HG02938 (cell line): ENCODE data around the gene MAF.

Source experiments
- ATAC-seq: cut with Tn5 transposase; IDR thresholded peaks from one replicate; pipeline ENCODE4 v1.9.1; 2021; ENCODE audit warnings: mild to moderate bottlenecking, moderate library complexity; ENCODE audit not compliant: unreplicated experiment

Gene MAF

DNA sequence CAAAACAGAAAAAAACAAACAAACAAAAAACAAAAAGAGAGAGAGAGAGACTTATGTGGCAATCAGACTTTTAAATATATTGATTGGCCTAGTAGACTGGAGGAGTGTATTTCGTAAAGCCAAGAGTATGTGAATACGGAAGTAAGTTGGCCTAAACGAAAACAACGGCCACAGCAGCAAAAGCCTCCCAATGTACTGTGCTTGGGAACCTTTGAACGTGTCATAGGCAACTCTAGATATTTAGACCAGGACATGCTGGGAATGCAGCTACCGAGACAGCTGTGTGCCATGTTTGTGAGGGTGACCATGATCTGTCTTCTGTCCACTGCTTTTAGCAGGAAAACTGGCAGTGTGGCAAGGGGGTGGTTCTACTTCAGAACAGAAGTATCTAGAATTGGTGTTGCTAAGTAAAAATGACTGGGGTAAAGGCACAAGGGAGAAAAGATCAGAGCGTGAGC, 7.4 kb downstream of the MAF start:
- ATAC-seq, result no peak

DNA sequence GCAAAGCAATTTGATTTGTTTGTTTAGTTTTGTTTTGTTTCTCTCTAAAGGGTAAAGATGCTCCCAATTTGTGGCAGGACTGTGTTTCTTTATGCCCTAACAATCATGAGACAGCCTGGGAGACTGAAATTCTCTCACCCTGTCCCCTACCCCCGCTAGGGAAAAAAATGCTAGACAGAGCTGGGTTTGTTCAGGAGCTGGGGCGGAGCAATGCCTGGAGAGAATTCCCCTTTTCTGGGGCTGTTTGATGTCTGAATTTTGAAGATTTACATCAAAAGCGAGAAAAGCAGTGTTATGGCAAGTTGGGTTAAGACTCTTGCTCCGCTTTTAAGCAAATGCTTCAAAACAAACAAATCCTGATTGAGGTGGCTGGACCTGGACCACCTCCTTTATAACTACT, 8.4 kb downstream of the MAF start:
- ATAC-seq, result no peak

DNA sequence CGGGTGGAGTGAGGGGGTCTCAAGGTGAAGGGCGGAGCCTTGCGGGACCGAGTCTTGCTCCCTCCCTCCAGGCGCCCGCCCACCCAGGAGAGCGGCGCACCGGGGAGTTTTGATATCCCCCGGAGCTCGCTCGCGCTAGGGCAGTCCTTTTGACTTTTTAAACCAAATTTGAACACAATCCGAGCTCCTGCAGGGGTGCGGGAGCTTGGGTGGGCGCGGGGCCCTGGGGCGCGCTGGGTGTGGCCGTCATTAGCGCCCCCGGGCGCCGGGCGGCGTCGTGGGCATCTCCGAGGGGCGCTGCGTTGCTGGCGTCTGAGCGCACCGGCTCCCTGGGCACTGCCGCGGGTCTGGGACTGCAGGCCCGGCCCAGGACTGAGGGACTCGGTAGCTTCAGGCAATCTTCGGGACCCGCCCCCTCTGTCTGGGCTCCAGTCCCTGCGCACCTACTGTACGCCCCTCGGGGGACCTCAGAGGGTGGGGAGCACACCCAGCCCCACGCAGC, 10.9 kb downstream of the MAF start:
- ATAC-seq, result no peak

- ATAC-seq, result no peak
Observed at GRCh38 chr16:79587897-79588296, 12.6 kb downstream of the MAF start.

GRCh38 chr16:79587296-79587695, 13.2 kb downstream of the MAF start:
- ATAC-seq, result no peak

GRCh38 chr16:79582789-79583188, 17.7 kb downstream of the MAF start:
- ATAC-seq, result no peak

GRCh38 chr16:79580453-79581191, 19.9 kb downstream of the MAF start:
- ATAC-seq, result no peak

DNA sequence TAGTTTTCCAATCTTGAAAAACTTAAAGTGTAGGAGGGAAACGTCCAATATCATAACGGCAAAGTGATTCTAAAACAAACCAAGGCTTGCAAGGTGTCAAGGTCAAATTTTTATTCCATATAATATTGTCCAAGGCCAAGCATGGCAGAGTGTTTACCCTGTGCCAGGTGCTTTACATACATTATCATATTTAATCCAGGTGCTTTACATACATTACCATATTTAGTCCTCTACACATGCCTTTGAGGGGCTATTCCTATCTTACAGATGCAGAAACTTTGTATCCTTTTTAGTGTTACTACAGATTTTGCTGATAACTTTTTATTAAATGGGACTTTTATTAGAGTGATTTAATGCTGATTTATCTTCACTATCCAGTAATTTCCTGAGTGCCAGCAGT, 23.9 kb downstream of the MAF start:
- ATAC-seq, result no peak

- ATAC-seq, result no peak
Observed at GRCh38 chr16:79573884-79574283, 26.7 kb downstream of the MAF start.

- ATAC-seq, result no peak
Observed at GRCh38 chr16:79573071-79573470, 27.5 kb downstream of the MAF start.

GRCh38 chr16:79571903-79572535, 28.5 kb downstream of the MAF start:
- no peak for ATAC-seq

DNA sequence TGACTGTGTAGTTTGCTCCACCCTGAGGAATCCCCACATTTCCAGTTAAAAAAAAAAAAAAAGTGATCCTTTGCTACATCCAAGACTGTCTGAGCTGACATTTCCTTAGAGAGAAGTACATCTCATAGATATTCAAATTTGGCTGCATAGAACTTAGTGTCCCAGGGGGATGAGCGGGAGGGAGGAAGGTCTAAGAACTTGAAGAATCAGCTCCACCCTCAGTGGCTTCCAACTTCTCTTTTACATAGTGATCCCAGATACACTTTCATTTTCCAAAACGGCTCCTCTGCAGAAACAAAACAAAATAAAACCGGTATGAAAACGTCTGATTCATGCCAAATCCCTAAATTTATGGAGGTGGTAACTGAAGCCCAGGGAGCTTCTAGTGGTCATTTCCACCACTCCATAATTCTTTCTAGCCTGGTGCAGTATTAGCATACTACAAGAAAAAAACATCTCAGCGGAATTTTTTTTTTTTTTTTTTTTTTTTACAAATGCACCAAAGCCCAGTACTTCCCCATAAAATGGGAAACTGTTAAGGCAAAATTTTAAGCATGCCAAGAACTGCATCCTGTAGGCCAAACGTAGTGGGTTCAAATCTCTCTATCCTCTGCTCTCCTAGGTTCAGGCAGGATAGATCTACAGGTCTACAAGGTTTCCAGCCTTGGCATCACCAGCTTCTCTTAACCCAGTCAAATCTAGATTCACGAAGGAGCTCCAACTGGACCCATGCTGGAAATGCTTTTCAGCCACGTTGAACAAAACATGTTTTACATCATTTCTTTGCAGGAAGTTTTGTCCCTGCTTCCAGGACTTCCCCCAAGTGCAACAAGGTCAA, 29.3 kb downstream of the MAF start:
- ATAC-seq, result no peak

- no peak for ATAC-seq
Observed at GRCh38 chr16:79564671-79565107, 35.8 kb downstream of the MAF start.

DNA sequence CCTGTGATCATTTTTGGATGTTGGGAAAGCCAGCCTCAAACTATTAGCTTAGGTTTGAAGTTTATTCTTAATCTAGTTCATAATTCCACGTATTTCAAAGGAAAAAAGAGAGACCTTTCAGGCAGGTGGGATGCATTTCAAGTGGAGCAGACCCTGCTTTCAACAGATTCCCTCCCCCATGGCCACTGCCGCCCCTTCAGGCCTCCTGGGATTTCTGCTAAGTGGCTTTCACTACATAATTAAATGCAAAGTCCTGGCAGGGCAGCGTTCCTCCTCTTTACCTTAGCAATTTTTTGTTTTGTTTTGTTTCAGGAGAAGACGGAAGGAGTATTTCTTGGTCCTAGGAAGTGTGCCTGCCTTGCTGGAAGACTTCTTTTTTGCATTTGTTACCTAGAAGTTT, 36.6 kb downstream of the MAF start:
- no peak for ATAC-seq

- no peak for ATAC-seq
Observed at GRCh38 chr16:79562166-79562823, 38.2 kb downstream of the MAF start.

DNA sequence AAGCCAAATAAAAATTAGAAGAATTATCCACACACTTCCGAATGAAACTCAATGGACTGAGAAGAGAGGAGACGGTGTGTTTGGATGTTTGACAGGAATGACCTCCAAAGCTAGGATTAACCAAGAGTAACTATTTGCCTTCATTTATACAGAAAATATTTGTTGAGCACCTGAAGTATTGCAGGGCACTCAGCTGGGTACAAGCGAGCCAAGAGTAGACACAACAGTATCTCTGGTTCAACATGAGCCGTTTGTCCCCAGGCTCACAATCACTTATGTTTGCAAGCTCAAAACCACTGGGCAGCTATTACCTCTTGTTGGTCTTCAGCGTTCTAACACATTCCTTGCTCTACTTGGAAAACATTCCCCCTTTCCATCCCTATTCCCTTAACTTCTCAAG, 38.8 kb downstream of the MAF start:
- no peak for ATAC-seq

GRCh38 chr16:79560923-79561322, 39.6 kb downstream of the MAF start:
- ATAC-seq, result no peak

DNA sequence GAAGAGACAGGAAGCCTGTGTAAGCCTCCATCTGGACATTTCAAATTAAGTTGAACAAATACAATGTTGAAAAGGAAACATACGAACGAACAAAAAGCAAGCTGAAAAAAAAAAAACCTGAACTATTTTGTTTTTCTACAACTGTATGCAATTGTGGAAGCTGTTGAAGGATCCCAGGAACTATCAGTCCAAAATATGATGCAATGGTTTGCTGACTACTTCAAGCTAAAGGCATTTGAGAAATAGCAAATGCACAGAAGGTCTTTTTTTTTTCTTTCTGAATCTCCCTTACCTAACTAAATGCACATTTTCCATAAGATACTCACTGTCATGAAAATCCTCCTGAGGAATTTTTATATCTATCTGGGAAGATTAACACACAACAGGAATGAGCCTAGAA, 40.2 kb downstream of the MAF start:
- ATAC-seq, result no peak

- no peak for ATAC-seq
Observed at GRCh38 chr16:79559532-79559931, 41.0 kb downstream of the MAF start.

DNA sequence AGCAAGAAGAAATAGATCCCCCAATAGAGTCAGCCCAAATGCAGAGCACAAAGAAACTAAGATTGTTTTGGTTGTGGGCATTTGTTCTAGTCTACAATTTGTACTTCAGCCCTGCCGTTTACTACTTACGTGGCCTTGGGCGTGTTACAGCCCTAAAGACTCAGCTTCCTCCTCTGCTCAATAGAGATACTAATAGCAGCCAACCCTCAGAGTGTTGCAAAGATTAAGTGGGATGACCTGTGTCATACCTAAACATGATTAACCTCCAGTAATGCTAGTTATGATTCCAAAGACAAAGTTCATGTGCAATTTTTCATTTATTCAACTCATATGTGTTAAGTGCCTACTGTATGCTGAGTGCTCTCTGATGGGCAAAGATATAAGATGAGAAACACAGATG, 43.1 kb downstream of the MAF start:
- no peak for ATAC-seq

- ATAC-seq, result no peak
Observed at GRCh38 chr16:79554912-79555311, 45.6 kb downstream of the MAF start.
